GM18526 (cell line): ENCODE measurements around the gene MRPS11.

ENCODE experiments used
- POLR2A ChIP-seq: IDR thresholded peaks from 3 replicates; pipeline ENCODE4 v1.6.1; 2011; ENCODE audit not compliant: insufficient read length; ENCODE audit errors: extremely low read depth

The MRPS11 gene

DNA sequence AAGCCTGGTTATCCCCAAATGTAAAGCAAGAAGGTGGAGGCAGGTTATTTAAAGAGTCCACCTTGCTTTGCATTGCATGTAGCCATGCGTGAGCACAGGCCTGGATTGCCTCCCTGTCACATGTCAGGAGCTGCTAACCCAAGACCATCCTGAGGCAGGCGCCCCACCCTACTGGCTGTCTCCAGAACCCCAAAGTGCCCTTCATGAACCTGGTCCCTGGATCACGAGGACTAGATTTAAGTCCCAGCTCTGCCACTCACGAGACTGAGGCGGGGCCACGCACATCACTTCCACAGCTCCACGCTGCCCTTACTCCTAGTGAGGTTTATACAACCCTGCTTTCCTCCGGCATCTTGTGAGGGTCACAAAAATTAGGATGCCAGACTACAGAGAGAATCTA, 17.9 kb upstream of the MRPS11 start:
- no peak for TF ChIP-seq POLR2A

GRCh38 chr15:88450125-88450798, 17.2 kb upstream of the MRPS11 start:
- TF ChIP-seq POLR2A: no peak

DNA sequence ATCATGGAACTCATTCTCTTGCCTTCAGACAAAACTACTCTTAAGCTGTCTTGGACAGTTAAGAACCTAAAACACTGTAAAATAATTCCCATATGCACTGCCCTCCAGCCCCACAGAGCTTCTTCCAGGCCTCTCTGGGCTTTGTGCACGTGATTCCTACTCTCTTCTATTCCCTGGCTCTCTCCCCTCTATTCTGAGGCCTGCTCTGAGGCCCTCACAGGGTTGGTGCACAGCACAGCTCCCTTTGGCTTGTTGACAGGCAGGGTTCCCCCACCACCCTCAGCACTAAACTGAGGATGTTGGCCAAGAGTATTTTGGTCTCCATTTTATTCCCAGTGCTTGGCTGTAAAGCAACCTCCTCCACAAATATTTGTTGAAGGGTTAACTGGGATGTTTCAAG, 13.9 kb upstream of the MRPS11 start:
- no peak for TF ChIP-seq POLR2A

GRCh38 chr15:88454236-88454635, 13.3 kb upstream of the MRPS11 start:
- no peak for TF ChIP-seq POLR2A

- TF ChIP-seq POLR2A: no peak
Observed at GRCh38 chr15:88454867-88455810, 12.4 kb upstream of the MRPS11 start.

DNA sequence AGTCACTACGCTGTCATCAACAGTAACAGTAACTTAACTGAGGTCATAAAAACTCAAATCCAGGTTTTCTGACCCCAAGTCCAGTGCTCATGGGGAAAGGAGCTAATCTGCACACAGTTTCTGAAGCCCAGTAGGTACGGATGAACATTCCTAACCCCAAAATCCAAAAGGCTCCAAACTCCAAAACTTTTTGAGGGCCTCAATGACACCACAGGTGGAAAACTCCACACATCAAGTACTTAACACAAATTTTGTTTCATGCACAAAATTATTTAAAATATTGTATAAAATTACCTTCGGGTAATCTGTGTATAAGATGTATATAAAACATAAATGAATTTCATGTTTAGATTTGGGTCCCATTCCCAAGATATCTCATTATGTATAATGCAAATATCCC, 10.8 kb upstream of the MRPS11 start:
- no peak for TF ChIP-seq POLR2A

DNA sequence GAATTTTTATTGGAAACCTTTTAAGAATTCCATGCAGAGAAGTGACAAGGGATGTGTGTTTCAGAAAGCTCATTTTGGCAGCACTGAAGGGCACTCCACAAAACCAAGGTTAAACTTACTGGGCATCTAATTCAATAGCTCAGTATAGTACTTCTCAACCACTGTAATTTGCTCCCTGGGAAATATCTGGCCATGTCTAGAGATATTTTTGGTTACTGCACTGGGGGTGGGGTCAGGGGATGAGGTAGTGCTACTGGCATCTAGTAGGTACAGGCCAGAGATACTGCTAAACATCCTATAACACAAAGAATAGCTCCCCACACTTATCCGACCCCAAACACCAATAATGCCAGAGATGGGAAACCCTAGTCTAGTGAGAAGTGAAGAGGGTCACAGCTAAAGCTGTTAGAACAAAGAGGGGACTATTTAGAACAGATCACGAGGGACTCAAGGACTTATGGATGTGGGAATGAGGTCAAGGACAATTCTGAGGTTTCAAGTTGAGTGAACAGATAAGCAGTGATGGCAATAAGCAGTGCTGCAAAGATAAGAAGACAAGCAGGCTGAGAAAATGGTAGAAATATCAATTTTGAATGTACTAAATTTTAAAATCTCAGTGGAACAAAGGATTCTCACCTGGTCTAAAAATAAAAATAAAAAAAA, 3.5 kb upstream of the MRPS11 start:
- TF ChIP-seq POLR2A: no peak

DNA sequence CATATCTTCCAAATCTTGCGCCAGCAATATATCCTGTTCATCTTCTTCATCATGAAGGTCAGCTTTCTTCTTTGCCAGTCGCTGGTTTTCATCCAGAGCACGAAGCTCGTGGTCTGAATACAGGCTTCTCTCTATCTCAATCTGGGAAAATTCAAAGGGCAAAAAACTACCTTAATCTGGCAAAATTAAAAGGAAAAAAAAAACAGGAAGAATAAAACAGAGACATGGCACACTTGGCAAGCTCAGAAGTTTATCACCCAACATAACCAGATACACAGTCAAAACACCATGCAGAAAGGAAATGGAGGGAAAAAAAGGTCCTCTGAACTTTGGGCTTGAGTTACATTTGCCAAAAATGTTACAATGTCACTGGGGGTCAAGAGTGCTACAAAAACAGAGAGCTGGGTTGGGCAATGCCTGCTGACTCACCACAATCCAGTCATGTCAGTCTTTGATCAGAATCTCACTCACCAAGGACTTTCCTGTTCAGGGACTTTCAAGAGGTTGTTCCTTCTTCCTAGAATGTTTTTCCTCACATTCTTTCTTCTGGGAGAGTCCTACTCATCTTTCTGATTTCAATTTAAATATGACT, 1.8 kb upstream of the MRPS11 start:
- no peak for TF ChIP-seq POLR2A

DNA sequence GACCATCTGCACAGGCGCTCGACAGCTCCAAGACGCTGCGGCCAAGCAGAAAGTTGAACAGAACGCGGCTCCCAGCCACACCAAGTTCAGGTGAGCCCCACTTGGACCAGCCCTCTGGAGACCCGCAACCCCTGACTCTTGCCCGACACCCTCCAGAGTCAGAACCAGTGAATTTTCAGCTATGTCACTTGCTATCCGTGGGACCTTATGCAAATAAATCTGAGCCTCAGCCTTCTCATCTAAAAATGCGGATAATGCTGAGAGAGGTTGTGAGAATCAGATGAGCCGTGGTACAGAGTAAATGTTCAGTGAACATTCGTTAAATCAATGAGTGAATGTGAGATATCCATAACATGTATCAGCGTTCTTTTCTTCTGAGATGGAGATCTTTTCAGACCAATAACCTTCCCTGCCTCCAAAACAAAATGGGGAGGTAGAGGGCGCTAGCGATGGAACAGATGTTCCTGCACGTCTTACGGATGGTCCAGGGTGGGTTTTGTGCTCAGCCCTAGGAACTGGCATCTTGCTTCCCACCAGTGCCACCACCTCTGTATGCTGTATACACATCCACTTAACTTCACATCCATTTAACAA, 524 bp downstream of the MRPS11 start:
- no peak for TF ChIP-seq POLR2A

DNA sequence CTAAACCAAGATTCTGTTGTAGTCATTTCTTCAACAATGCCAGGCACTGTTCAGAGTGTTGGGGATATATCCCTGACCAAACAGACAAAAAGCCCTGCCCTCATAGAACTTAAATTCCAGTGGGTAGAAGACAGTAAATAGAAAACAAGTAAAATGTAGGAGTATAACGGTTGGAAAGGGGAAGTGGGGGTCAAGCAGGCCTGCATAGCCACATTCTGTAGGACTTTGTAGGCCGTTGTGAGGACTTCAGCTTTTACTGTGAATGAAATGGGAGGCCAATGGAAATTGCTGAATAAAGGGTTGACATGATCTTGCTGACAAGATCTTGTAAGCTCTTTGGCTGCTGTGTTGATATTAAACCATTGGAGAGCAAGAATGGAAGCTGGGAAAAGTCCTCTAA, 1.8 kb downstream of the MRPS11 start:
- TF ChIP-seq POLR2A: no peak

DNA sequence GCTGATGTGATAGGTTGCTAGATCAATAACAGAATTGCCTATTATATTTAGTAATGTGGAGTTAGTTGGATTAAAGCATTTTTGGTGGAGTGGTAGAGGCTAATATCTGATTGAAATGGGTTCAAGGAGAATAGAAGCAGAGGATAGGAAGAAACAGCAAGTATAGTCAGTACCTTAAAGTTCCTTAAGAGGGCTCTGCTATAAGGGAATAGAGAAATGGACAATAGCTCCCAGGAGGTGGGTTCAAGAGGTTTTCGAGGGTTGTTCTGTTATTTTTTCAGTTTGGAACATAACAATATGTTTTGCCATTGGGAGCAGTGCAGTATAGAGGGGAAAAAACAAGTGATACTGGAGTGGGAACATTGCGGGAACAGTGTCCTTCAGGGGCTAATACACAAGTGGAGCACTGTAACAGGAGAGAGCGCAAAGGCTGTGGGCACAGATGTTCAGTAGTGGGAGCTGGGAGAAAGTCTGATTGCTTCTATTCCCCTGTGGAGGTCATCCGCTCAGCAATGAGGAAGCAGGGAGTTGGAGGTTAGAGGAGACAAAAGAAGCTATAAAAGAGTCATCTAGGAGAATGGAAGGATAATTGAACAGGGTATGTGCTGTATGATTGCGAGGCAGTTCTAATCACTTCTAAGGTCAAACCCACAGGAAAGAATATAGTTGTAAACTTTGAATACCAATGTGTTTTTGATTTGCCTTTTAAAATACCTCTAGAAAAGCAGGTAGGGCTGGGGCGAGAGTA, 3.3 kb downstream of the MRPS11 start:
- no peak for TF ChIP-seq POLR2A

DNA sequence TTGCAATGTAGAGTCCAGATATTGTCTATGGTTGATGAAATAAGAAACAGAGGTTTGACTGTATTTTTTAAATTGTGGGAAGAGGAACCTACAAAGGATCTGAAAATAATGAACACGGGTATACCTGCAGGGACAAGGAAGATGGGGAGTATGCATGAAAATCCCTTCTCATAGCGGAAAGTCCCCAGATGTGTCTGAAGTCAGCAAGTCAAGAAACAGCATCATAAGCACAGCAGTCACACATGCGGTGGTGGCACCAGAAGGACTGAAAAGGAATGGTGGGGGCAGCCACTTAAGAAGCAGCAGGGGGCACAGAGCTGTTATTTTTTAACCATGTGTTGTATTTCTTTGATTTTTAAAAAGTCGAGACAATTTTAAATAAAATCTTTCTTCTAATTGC, 4.7 kb downstream of the MRPS11 start:
- TF ChIP-seq POLR2A: no peak

GRCh38 chr15:88476635-88477060, 9.1 kb downstream of the MRPS11 start:
- TF ChIP-seq POLR2A: no peak

DNA sequence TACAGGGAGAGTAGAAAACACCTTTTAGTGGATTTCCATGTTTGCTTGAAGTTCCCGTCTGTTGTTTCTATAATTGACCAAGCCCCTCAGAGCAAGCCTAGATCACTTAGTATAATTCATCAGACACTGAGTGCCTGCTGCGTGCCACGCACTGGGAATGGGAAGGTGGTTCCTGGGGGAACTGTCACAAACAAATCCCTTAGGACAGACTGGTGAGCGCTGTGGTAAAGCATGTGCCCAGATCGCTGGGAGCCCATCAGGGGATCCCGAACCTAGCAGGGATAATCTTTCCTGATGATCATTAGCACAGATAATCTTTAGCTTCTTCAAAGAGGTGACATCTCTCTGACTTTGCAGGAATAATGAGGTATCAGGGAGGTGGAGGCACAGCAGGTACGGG, 9.6 kb downstream of the MRPS11 start:
- TF ChIP-seq POLR2A: no peak
